Breast epithelium (tissue), 4 donors: ENCODE data around the gene RB1. TPM values are rescaled to one million over a fixed set of nuclear protein-coding genes. Genes with fewer than 3 reads are reported as not detected.

Experiments used
- DNase-seq, 2 donors: peaks; one replicate each; pipeline ENCODE4 v3.0.0-alpha.2; 2019; ENCODE audit warnings: low spot score in 2 of 2
- H3K27ac ChIP-seq, 2 donors: fragments of 200-600 bp; sonication (generic) in 1 of 2; one replicate each; pipeline ENCODE4 v1.5.1; 2016 to 2019; ENCODE audit warnings: mild to moderate bottlenecking in 1 of 2
- H3K27me3 ChIP-seq, 2 donors: fragments of 200-600 bp; sonication (generic) in 1 of 2; one replicate each; pipeline versions ENCODE4 v1.5.1 to v1.6.0; 2017 to 2019; ENCODE audit warnings: control low read depth in 1 of 2, mild to moderate bottlenecking in 1 of 2
- H3K36me3 ChIP-seq: fragments of 200-600 bp; one replicate; pipeline ENCODE4 v1.5.1; 2019
- H3K4me1 ChIP-seq, 2 donors: fragments of 200-600 bp; sonication (generic); one replicate each; pipeline ENCODE4 v1.5.1; 2016 to 2019; ENCODE audit warnings: control low read depth in 1 of 2
- H3K4me3 ChIP-seq, 3 donors: fragments of 200-600 bp; sonication (generic); 1 replicate in 2 of 3; 2 replicates in 1 of 3; pipeline ENCODE4 v1.5.1; 2016 to 2019; ENCODE audit warnings: mild to moderate bottlenecking in 3 of 3, moderate library complexity in 2 of 3
- H3K9me3 ChIP-seq, 2 donors: fragments of 200-600 bp; sonication (generic) in 1 of 2; one replicate each; pipeline ENCODE4 v1.5.1; 2016 to 2019; ENCODE audit warnings: control low read depth in 1 of 2
- CTCF ChIP-seq, 3 donors: fragments of 450-650 bp; IDR thresholded peaks; one replicate each; pipeline ENCODE4 v1.5.1; 2016 to 2017; ENCODE audit warnings: antibody characterized with exemption in 3 of 3, mild to moderate bottlenecking in 3 of 3, moderate library complexity in 3 of 3
- POLR2A ChIP-seq: fragments of 450-650 bp; IDR thresholded peaks from one replicate; pipeline ENCODE4 v1.6.1; 2016; ENCODE audit warnings: antibody characterized with exemption, mild to moderate bottlenecking, moderate library complexity
- POLR2AphosphoS5 ChIP-seq, 3 donors: sonication (generic); formaldehyde crosslinking; IDR thresholded peaks; one replicate each; pipeline ENCODE4 v1.6.1; 2017; ENCODE audit warnings: antibody characterized with exemption in 3 of 3
- intact Hi-C: fragments of 100-400 bp; cut with DNase I; formaldehyde crosslinking; loops from one replicate; pipeline ENCODE4 v1.15.1; 2023; ENCODE audit warnings: low total_unique reads
- total RNA-seq, 3 donors: library from RNA; depleted of rRNA; stranded (reverse); fragments of >200 nt; gene quantifications; one replicate each; pipeline ENCODE4 v1.1.0, GENCODE V29; 2016

RB1 gene
- total RNA-seq, 3 donors from 2014 or later, result 24.0 to 45.2 (median 43.6) TPM

GRCh38 chr13:48369988-48370387 is 66.4 kb downstream of the RB1 start:
- no peak overlapping the region for H3K27ac ChIP-seq
- DNase-seq, result no peak
- TF ChIP-seq POLR2A (no peak), CTCF (IDR thresholded peaks at IDR 0.05) (no peak), POLR2AphosphoS5 (IDR thresholded peaks at IDR 0.05) (no peak)
- H3K4me3 ChIP-seq, result no peak overlapping the region
- no peaks in the 10 kb centered on the region for H3K27me3 ChIP-seq
- no peaks in the 10 kb centered on the region for H3K4me1 ChIP-seq
- no peaks in the 10 kb centered on the region for H3K36me3 ChIP-seq
- no peaks in the 10 kb centered on the region for H3K9me3 ChIP-seq
- intact Hi-C loops, result loop anchor here (10.0 kb wide), 1 partner anchor 535 kb away; no protein-coding TSS in a partner anchor

- DNase-seq, result no peak
These were observed 67.3 kb downstream of the RB1 start for GRCh38 chr13:48370815-48371214.

GRCh38 chr13:48377857-48378256 is 74.3 kb downstream of the RB1 start:
- Histone ChIP-seq H3K27me3 (no peaks in the 10 kb centered on the region), H3K27ac (no peak overlapping the region), H3K4me1 (no peaks in the 10 kb centered on the region), H3K36me3 (no peaks in the 10 kb centered on the region), H3K9me3 (no peaks in the 10 kb centered on the region), H3K4me3 (no peak overlapping the region)
- no peak for DNase-seq
- TF ChIP-seq POLR2A (no peak), POLR2AphosphoS5 (IDR thresholded peaks at IDR 0.05) (no peak), CTCF (IDR thresholded peaks at IDR 0.05) (no peak)
- intact Hi-C loops, result no loop called here

More at GRCh38 chr13:48370815-48371214, 67.3 kb downstream of the RB1 start:
- Histone ChIP-seq H3K9me3 (no peaks in the 10 kb centered on the region), H3K27ac (no peak overlapping the region), H3K4me1 (no peaks in the 10 kb centered on the region), H3K27me3 (no peaks in the 10 kb centered on the region), H3K36me3 (no peaks in the 10 kb centered on the region), H3K4me3 (no peak overlapping the region)
- TF ChIP-seq POLR2A, result no peak
- no peak for TF ChIP-seq POLR2AphosphoS5 (IDR thresholded peaks at IDR 0.05)
- TF ChIP-seq CTCF (IDR thresholded peaks at IDR 0.05), result no peak
- intact Hi-C loops, result no loop called here

- Histone ChIP-seq H3K9me3 (no peaks in the 10 kb centered on the region), H3K4me3 (no peak overlapping the region), H3K36me3 (no peaks in the 10 kb centered on the region), H3K27me3 (no peaks in the 10 kb centered on the region), H3K27ac (no peak overlapping the region), H3K4me1 (no peaks in the 10 kb centered on the region)
- no peak for DNase-seq
- intact Hi-C loops, result no loop called here
- TF ChIP-seq CTCF (IDR thresholded peaks at IDR 0.05) (no peak), POLR2AphosphoS5 (IDR thresholded peaks at IDR 0.05) (no peak), POLR2A (no peak)
These were observed 77.0 kb downstream of the RB1 start for GRCh38 chr13:48380581-48380980.

DNA sequence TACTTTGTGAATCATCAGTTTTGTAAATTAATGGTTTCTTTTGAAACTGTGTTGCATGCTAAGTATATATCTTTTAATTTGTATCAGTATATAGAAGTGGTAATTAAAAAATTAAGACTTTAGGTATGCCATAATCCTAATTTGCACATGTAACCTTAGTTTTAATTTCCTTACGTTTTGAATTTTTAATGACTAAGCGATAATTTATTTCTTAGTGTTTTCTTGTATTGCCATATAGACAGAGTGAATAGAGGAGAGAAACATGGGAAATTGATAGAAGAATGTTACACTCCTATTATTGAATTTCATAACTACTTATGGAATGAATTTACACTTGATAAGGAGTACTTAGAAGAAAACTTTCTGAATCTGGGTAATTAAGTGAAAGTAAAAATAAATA is 79.8 kb downstream of the RB1 start:
- no peaks in the 10 kb centered on the region for H3K4me1 ChIP-seq
- no peak overlapping the region for H3K4me3 ChIP-seq
- intact Hi-C loops, result no loop called here
- no peaks in the 10 kb centered on the region for H3K36me3 ChIP-seq
- DNase-seq, result no peak
- H3K27me3 ChIP-seq, result no peaks in the 10 kb centered on the region
- no peak overlapping the region for H3K27ac ChIP-seq
- TF ChIP-seq CTCF (IDR thresholded peaks at IDR 0.05) (no peak), POLR2A (no peak), POLR2AphosphoS5 (IDR thresholded peaks at IDR 0.05) (no peak)
- H3K9me3 ChIP-seq, result no peaks in the 10 kb centered on the region
